Fibroblast of mammary gland (primary cell): ENCODE measurements around the gene TUBG1.
"Not testable (repeated sequence)": the region's sequence is repeated elsewhere in the genome, so short reads cannot be mapped to it uniquely, and the experiment has no call there.

Experiments used
- DNase-seq: peaks from one replicate; pipeline ENCODE4 v3.0.0-alpha.2; 2010; ENCODE audit warnings: low read depth
- H3K4me3 ChIP-seq: 2 replicates; pipeline ENCODE4 v1.5.1; 2011; ENCODE audit warnings: low read depth, mild to moderate bottlenecking, low read length, moderate library complexity; ENCODE audit not compliant: control insufficient read depth
- TF ChIP-seq, protein P1 (sequence below): conservative IDR thresholded peaks from 2 replicates; pipeline ENCODE4 v1.5.1; 2011; ENCODE audit warnings: low read depth, low read length, inconsistent platforms; ENCODE audit not compliant: control insufficient read depth, insufficient read depth

Gene TUBG1

DNA sequence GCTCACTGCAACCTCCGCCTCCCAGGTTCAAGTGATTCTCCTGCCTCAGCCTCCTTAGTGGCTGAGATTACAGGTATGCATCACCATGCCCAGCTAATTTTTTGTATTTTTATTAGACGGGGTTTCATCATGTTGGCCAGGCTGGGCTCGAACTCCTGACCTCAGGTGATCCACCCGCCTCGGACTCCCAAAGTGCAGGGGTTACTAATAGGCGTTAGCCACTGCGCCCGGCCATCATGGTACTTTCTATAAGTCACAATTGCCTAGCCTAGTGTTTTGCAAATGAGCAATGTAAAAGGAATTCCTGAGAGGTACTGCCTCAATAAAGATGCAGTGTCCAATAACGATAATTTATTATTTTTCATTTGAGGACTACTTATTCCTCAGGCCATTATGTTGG lies 18.1 kb upstream of the TUBG1 start:
- DNase-seq = no peak
- no peak overlapping the region for H3K4me3 ChIP-seq
- TF ChIP-seq, protein P1, sequence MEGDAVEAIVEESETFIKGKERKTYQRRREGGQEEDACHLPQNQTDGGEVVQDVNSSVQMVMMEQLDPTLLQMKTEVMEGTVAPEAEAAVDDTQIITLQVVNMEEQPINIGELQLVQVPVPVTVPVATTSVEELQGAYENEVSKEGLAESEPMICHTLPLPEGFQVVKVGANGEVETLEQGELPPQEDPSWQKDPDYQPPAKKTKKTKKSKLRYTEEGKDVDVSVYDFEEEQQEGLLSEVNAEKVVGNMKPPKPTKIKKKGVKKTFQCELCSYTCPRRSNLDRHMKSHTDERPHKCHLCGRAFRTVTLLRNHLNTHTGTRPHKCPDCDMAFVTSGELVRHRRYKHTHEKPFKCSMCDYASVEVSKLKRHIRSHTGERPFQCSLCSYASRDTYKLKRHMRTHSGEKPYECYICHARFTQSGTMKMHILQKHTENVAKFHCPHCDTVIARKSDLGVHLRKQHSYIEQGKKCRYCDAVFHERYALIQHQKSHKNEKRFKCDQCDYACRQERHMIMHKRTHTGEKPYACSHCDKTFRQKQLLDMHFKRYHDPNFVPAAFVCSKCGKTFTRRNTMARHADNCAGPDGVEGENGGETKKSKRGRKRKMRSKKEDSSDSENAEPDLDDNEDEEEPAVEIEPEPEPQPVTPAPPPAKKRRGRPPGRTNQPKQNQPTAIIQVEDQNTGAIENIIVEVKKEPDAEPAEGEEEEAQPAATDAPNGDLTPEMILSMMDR = no peak

DNA sequence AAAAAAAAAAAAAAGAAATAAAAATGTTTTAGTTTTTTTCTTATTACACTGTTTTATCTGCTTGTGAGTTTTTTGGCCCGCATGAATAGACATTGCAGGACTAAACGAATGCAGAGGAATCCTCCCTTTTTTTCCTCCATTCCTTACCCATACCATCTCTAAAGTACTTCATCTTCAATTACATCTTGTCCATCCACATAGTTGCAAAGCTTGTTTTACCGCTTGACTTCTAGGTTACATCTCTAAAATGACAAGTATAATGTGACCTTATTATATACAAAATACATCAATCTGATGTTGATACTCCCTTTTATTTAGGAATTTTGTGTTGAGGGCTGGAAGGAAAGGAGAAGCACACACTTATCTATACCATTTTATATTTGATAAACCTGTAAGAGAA lies 13.1 kb upstream of the TUBG1 start:
- no peak overlapping the region for H3K4me3 ChIP-seq
- TF ChIP-seq, protein P1 = no peak
- no peak for DNase-seq

DNA sequence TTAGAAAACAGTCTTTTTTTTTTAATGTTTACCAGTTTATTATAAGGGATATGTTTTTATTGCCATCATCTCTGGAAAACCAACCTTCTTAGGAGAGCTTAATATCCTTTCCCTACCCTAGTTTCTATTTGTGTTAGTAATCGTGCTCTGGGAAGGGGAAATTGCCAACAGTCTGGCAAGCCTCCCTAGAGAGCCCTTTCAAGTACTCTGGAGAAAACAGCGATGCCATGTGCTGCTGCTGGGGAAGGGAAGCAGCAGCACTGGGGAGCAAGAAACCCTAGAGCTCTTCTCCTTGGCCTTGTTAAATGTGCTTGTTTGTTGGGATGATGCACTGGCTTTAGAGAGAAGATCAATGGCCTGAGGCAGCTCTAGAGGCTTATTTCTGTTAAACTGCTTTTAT lies 10.6 kb upstream of the TUBG1 start:
- TF ChIP-seq, protein P1 = no peak
- H3K4me3 ChIP-seq = no peak overlapping the region
- peak; percentile 21 for DNase-seq

DNA sequence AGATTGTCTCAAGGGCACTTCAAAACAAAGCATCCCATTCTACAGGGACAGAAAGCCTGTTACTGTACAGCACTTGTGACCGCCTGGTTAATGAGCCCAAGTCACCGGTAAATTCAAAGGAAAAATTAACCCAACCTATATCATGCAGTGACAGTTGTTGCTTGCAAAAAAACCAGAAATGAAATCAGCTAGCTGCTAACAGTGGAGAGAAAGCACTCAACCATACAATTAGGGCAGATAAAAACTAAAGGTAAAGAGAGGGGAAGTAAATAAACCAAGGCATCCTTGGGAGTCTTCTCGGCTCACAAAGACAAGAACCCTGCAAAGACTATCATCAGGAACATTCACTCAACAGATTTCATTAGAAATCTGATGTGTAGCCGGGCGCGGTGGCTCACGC lies 6.2 kb upstream of the TUBG1 start:
- no peak for DNase-seq
- TF ChIP-seq, protein P1 = no peak
- no peak overlapping the region for H3K4me3 ChIP-seq

DNA sequence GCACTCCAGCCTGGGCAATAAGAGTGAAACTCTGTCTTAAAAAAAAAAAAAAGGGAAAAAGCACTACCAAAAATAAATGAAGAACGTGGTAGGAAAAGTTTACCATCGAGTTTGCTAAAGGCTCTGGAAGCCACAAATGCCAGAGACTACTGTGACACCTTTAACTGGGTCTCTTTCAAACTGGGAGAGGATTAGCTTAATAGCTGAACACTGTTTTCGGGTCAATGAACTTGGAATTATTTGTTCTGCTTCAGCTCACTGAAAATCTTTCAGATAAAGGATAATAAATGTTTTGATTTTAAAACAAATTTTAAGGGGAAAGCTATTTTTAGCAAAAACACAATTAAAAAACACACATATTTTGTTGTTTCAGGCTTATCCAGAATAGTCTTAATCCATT lies 1.7 kb upstream of the TUBG1 start:
- no peak for DNase-seq
- TF ChIP-seq, protein P1 = no peak
- H3K4me3 ChIP-seq = peak overlapping the region; percentile 98

DNA sequence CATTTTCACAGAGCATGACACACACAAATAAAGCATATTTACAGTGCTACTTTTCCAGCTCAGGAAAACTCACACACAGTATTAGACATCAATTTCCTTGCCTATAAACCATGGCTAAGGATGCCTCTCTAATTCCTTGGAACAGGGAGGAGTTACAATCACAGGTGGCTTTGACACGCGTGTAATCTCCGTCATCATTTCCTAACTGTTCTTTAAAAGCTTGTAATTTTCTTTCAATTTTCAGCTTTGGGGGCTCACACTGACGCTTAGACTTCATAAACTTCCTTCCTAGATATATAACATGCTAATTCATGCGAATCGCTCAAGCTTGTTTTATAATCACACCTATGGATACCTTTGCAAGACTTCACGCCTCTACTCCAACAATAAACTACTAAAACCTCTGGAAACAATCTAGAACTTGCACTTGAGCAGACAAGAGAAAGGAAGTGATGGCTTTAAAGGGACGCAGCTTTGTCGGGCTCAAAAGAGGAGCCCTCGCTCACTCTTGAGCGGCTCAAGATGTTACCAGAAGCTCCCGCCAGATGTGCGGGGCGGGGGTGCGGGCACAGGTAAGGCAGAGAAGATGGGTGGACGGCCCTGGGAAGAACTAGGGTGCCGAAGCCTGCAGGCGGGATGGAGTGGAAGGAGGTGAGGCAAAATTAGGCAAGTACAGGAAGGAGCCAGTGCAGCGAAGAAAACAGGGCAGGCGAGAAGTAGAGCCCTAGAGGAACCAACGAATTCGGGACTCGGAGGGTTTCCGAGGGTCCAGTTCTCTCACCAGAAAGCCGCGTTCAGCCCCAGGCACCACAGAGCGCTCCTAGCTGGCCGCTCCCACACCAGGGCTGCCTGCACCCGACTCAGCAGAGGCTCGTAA lies 940 bp upstream of the TUBG1 start:
- H3K4me3 ChIP-seq = peak overlapping the region; percentile 98
- peak; percentile 15 for DNase-seq
- TF ChIP-seq, protein P1 = no peak

DNA sequence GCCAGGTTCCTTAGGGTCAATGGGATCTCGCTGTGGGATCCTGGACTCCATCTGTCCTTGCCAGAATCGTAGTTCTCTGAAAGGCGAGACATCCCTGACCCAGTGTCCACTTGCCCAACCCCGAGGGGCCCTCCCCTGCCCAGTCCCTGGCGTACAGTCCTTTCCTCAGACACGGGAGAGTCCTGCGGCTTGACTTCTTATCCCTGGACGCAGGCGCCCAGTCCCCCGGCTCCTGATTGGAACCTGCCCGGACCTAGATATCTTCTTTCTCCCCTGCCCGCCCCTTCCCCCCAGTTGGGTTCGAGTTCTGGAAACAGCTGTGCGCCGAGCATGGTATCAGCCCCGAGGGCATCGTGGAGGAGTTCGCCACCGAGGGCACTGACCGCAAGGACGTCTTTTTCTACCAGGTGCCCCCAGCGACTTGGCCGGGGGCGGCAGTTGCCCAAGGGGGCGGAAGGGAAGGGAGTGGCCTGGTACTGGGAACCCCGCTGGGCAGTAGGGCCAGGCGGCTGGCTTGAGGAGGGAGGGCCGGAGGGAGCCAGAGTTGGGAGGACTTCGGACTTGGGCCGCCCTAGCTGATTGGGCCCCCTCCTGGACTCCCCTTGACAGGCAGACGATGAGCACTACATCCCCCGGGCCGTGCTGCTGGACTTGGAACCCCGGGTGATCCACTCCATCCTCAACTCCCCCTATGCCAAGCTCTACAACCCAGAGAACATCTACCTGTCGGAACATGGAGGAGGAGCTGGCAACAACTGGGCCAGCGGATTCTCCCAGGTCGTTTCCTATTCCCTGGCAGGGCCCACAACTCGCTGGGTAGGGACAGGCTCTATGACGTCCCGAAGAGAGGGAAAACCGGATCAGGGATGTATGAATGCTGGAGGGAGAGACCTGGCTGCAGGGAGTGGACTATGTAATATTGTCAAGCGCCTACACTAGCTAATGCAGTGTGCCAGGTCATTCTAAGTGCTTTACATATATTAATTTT lies 625 bp downstream of the TUBG1 start:
- H3K4me3 ChIP-seq = peak overlapping the region; percentile 89
- not testable (repeated sequence) for DNase-seq
